BJ (cell line): ENCODE measurements around the gene CCNJL. TPM values are rescaled to one million over a fixed set of nuclear protein-coding genes. Genes with fewer than 3 reads are reported as not detected.
"Not testable (repeated sequence)": the region's sequence is repeated elsewhere in the genome, so short reads cannot be mapped to it uniquely, and the experiment has no call there.

ENCODE experiments used
- CTCF ChIA-PET: fragments of 350-600 bp; formaldehyde crosslinking; extraction: SDS; loops from one replicate; lab custom pipeline; 2021; ENCODE audit warnings: antibody characterized with exemption, inconsistent platforms; lab: Yijun Ruan, JAX
- POLR2A ChIA-PET: fragments of 300-600 bp; sonication (Branson Sonifier 250); formaldehyde crosslinking; extraction: SDS; loops from one replicate; lab custom pipeline; 2021; ENCODE audit warnings: antibody characterized with exemption; lab: Charles Lee
- DNase-seq: peaks from one replicate; pipeline ENCODE4 v3.0.0-alpha.2; 2011; ENCODE audit warnings: low read depth
- H3K27me3 ChIP-seq: 2 replicates; pipeline ENCODE4 v1.6.0; 2011; ENCODE audit warnings: low read length; ENCODE audit not compliant: control insufficient read depth, insufficient read depth
- H3K36me3 ChIP-seq: 2 replicates; pipeline ENCODE4 v1.5.1; 2011; ENCODE audit warnings: low read length; ENCODE audit not compliant: control insufficient read depth, insufficient read depth
- H3K4me3 ChIP-seq: 2 replicates; pipeline ENCODE4 v1.5.1; 2011; ENCODE audit warnings: low read depth, mild to moderate bottlenecking, control low read depth, low read length
- polyA plus RNA-seq: library from polyadenylated mRNA; depleted of rRNA; stranded (reverse); fragments of >200 nt; gene quantifications from 2 replicates; pipeline ENCODE4 v1.2.3, GENCODE V29; 2011
- TF ChIP-seq, protein P1 (sequence below): IDR thresholded peaks from 2 replicates; pipeline ENCODE4 v1.5.1; 2011; ENCODE audit warnings: low read depth, mild to moderate bottlenecking, control low read depth, inconsistent platforms, low read length, moderate library complexity; ENCODE audit not compliant: insufficient read depth

The CCNJL gene
- polyA plus RNA-seq, 1 experiment, result 0.71 TPM

- TF ChIP-seq, protein P1, sequence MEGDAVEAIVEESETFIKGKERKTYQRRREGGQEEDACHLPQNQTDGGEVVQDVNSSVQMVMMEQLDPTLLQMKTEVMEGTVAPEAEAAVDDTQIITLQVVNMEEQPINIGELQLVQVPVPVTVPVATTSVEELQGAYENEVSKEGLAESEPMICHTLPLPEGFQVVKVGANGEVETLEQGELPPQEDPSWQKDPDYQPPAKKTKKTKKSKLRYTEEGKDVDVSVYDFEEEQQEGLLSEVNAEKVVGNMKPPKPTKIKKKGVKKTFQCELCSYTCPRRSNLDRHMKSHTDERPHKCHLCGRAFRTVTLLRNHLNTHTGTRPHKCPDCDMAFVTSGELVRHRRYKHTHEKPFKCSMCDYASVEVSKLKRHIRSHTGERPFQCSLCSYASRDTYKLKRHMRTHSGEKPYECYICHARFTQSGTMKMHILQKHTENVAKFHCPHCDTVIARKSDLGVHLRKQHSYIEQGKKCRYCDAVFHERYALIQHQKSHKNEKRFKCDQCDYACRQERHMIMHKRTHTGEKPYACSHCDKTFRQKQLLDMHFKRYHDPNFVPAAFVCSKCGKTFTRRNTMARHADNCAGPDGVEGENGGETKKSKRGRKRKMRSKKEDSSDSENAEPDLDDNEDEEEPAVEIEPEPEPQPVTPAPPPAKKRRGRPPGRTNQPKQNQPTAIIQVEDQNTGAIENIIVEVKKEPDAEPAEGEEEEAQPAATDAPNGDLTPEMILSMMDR, result no peak
- DNase-seq, result no peak
- Histone ChIP-seq H3K4me3 (no peak overlapping the region), H3K36me3 (no peaks in the 10 kb centered on the region), H3K27me3 (no peaks in the 10 kb centered on the region)
- ChIA-PET POLR2A (no interaction called here), CTCF (interaction anchor here (1.0 to 7.5 kb wide), 4 partner anchors 11 to 325 kb away, joined by 3 to 193 read pairs (median 18); no protein-coding TSS in a partner anchor)
Measured at GRCh38 chr5:160347448-160347847, 35.1 kb upstream of the CCNJL start.

DNA sequence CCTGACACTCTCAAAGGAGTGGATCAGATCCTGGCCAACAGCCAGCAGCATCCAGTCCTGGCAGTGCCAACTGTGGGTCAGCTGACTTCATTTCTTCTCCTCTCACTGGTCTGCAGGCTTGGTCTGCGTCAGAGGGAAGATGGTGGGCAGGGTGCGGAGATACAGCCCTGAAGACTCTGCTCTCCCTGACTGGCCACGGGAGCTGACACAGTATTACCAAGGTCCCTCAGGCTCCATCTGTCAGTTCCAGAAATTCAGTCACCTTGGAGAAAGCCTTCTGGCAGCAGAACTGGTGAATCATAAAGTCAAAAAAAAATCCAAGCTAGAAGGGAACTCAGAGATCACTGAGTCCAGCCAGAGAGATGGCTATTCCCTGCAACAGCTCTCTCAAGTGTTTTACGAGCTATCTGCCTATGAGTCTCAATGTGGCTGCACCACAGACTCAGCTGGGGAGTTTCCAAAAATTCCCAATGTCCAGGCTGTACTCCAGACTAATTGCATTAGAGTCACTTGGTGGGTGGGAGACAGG lies 30.1 kb upstream of the CCNJL start:
- CTCF ChIA-PET, result interaction anchor here (0.6 to 7.5 kb wide), 11 partner anchors 10 to 1127 kb away, joined by 3 to 193 read pairs (median 4); no protein-coding TSS in a partner anchor

DNA sequence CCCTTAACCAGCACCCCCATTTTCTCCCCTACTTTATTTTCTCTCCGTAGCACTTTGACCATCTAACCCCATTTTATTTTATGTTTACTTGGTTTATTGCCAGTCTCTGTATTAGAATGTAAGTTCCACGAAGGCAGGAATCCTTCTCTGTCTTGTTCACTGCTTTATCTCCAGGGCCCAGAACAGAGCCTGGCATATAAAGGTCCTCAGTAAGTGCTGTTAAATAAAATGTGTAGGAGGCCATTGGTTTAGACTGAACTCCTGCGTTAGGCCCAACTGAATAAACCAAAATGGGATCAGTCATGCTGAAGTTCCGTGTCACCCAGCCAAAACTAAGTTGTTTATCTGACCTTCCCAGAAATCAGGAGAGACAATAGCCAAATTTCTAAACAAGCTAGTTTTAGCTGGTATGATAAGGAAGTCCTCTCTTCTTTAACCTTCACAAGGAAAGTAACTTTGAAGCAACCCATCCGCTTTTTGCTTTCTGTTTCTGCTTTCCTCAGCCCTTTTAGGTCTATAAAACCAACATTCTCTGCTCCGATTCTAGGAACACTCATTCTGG lies 29.0 kb upstream of the CCNJL start:
- no peak for DNase-seq
- H3K36me3 ChIP-seq, result no peaks in the 10 kb centered on the region
- ChIA-PET POLR2A (no interaction called here), CTCF (interaction anchor here (7.5 kb wide), 1 partner anchor 319 kb away, joined by 193 read pairs; no protein-coding TSS in a partner anchor)
- no peaks in the 10 kb centered on the region for H3K27me3 ChIP-seq
- TF ChIP-seq, protein P1, result no peak
- H3K4me3 ChIP-seq, result no peak overlapping the region

More for the DNA sequence above, 30.1 kb upstream of the CCNJL start:
- Histone ChIP-seq H3K27me3 (no peaks in the 10 kb centered on the region), H3K4me3 (no peak overlapping the region), H3K36me3 (no peaks in the 10 kb centered on the region)
- TF ChIP-seq, protein P1, result no peak
- POLR2A ChIA-PET, result no interaction called here
- peak; percentile 70 for DNase-seq

DNA sequence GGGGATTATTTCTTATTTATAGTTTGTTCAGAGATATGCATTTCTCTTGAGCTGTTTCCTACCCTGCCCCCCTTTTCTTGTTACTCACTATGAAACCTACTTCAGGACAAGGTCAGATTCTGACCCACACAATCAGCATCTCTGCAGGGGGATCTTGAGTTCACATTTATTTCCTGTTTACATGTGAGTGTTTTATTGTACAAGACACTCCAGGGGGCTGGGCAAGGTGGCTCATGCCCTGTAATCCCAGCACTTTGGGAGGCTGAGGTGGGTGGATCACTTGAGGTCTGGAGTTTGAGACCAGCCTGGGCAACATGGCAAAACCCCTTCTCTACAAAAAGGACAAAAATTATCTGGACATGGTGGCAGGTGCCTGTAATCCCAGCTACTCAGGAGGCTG lies 28.1 kb upstream of the CCNJL start:
- DNase-seq, H3K27me3 ChIP-seq, H3K36me3 ChIP-seq, H3K4me3 ChIP-seq, POLR2A ChIA-PET, CTCF ChIA-PET: not testable (repeated sequence)

DNA sequence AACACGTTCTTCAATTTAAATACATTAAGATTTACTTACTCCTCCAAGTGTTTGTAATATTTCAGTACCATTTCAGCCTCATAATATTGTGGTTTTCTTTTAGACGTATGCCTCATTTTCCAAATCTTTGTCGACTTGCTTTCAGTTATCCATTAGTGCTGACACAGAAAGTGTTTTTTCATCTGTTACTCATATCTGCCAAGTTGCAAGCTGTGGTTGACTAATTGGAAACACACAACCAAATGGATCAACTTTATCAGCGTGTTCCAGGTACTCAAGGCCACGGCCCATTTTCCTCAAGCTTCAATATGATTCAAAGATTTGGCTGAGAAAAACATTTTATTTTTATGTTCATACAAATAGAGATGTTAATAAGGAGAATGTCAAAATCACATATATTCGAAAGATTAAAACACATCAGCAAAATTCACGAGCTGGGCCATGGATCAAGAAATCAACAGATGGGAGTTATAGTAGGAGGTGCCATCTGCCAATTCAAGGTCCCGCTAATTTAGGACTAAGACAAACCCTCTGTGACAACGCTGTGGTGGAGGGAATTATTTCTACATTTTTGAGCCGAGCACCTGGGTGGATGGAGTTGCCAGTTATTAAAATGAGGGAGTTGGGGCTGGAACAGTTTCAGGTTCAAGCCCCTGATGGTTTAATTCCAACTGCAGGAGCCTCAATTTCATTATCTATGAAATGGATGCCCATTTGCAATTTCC lies 27.2 kb upstream of the CCNJL start:
- CTCF ChIA-PET, result no interaction called here
- DNase-seq, result no peak
- POLR2A ChIA-PET, result no interaction called here
- TF ChIP-seq, protein P1, result no peak
- no peak overlapping the region for H3K4me3 ChIP-seq
- no peaks in the 10 kb centered on the region for H3K36me3 ChIP-seq
- no peaks in the 10 kb centered on the region for H3K27me3 ChIP-seq

GRCh38 chr5:160334716-160335115 lies 22.4 kb upstream of the CCNJL start:
- H3K36me3 ChIP-seq, DNase-seq, H3K4me3 ChIP-seq, POLR2A ChIA-PET, H3K27me3 ChIP-seq: not testable (repeated sequence)
- CTCF ChIA-PET, result interaction anchor here (0.6 kb wide), 1 partner anchor 355 kb away, joined by 3 read pairs; no protein-coding TSS in a partner anchor
